PFSK-1 (cell line): Measurements from ENCODE around the gene PSMG2.

ENCODE experiments used
- FOXP2 ChIP-seq: optimal IDR thresholded peaks from 2 replicates; pipeline ENCODE3; 2011; ENCODE audit warnings: borderline replicate concordance, control low read depth, inconsistent platforms; ENCODE audit not compliant: insufficient read depth; ENCODE audit errors: extremely low read length, extremely low read depth
- POLR2AphosphoS5 ChIP-seq: IDR thresholded peaks from 2 replicates; pipeline ENCODE4 v1.6.1; 2012; ENCODE audit warnings: low read depth, mild to moderate bottlenecking, control low read depth, low read length, moderate library complexity
- REST ChIP-seq, 2 experiments: IDR thresholded peaks; 2 replicates each; pipeline versions ENCODE4 v1.6.1 to v1.8.0; 2011 to 2012; ENCODE audit warnings: low read depth in 2 of 2, low read length in 2 of 2, control low read depth in 1 of 2, inconsistent platforms in 1 of 2, mild to moderate bottlenecking in 1 of 2, moderate library complexity in 1 of 2; ENCODE audit not compliant: insufficient read depth in 1 of 2
- SIN3A ChIP-seq: IDR thresholded peaks from 2 replicates; pipeline ENCODE4 v1.6.1; 2012; ENCODE audit warnings: mild to moderate bottlenecking, low read length, moderate library complexity, borderline replicate concordance; ENCODE audit not compliant: insufficient read depth
- TAF1 ChIP-seq: IDR thresholded peaks from 2 replicates; pipeline ENCODE4 v1.6.1; 2012; ENCODE audit warnings: low read length, control low read depth, borderline replicate concordance; ENCODE audit not compliant: insufficient read depth

PSMG2 gene

DNA sequence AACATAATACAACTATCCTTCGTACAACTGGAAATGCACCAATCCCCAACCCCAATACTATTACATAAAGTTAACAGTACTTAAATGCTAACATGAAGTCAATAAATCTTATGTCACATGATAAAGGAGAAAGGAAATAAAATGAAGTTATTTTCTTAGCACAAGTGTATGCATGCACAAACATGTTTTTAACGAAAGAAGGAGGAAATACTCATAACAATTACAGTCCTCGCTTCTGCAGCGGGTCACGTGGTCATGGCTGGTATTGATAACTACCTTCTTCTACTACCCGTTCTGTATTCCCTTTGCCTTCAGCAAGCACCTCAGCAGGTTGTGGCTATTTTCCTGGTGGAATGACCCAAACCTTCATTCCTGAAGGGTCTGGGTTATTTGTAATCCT, 51.7 kb downstream of the PSMG2 start:
- TF ChIP-seq SIN3A (no peak), REST (IDR thresholded peaks at IDR 0.05; ENCODE audit: insufficient read depth in 1 of 2, low read depth in 2 of 2, low read length in 2 of 2) (no peak), FOXP2 (no peak), POLR2AphosphoS5 (no peak), TAF1 (no peak)

DNA sequence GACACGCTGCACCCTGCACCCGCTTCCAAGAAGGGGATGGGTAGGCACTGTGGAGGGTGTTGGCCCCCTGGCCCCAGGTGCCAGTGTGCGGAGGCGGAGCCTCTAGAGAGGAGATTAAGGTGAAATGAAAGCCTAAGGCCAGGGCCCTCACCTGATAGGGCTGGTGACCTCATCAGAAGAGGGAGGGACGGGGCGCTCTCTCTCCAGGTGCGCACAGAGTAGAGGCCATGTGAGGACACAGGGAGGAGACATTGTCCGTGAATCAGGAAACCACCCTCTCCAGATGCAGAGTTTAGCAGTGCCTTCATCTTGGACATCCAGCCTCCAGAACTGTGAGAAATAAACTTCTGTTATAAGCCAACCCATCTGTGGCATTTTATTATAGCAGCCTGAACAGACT, 62.3 kb downstream of the PSMG2 start:
- TF ChIP-seq SIN3A (no peak), TAF1 (no peak), REST (IDR thresholded peaks at IDR 0.05; ENCODE audit: insufficient read depth in 1 of 2, low read depth in 2 of 2, low read length in 2 of 2) (no peak), FOXP2 (no peak), POLR2AphosphoS5 (no peak)

- TF ChIP-seq TAF1, result no peak
- no peak for TF ChIP-seq SIN3A
- TF ChIP-seq REST (IDR thresholded peaks at IDR 0.05; ENCODE audit: insufficient read depth in 1 of 2, low read depth in 2 of 2, low read length in 2 of 2), result no peak
- TF ChIP-seq POLR2AphosphoS5, result no peak
- no peak for TF ChIP-seq FOXP2
Observed at GRCh38 chr18:12765586-12765985, 62.7 kb downstream of the PSMG2 start.

DNA sequence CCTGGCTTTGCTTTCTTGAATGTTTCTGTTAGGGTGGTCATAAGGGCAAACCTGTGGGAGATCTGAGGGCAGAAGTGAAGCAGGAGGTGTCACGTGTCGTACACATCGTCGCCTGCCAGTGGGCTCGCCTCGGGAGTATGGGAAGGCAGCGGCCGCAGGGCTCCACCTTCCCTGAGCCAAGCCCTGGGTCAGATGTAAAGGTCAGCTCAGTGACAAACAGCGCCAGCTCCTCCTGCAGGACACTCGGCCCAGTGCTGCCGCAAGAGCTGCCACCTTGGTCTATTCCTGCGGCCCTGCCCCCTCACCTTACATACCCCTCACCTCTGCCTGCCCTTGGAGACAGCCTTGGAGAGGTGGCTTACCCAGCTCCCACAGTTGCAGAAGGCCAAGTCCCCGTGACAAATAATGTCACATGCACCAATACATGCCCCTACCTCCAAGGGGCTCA, 64.2 kb downstream of the PSMG2 start:
- no peak for TF ChIP-seq REST (IDR thresholded peaks at IDR 0.05; ENCODE audit: insufficient read depth in 1 of 2, low read depth in 2 of 2, low read length in 2 of 2)
- TF ChIP-seq TAF1, result no peak
- no peak for TF ChIP-seq FOXP2
- TF ChIP-seq SIN3A, result no peak
- TF ChIP-seq POLR2AphosphoS5, result no peak

- no peak for TF ChIP-seq FOXP2
- no peak for TF ChIP-seq POLR2AphosphoS5
- no peak for TF ChIP-seq REST (IDR thresholded peaks at IDR 0.05; ENCODE audit: insufficient read depth in 1 of 2, low read depth in 2 of 2, low read length in 2 of 2)
- no peak for TF ChIP-seq SIN3A
- no peak for TF ChIP-seq TAF1
Observed at GRCh38 chr18:12767580-12768155, 64.8 kb downstream of the PSMG2 start.
